Erythroblast (primary cell): ENCODE results near the gene NF1.

Experiments
- GATA1 ChIP-seq: IDR thresholded peaks from 2 replicates; pipeline ENCODE4 v1.6.1; 2011; ENCODE audit warnings: low read depth, mild to moderate bottlenecking, control low read depth, low read length, moderate library complexity
- POLR2A ChIP-seq: IDR thresholded peaks from 2 replicates; pipeline ENCODE4 v1.6.1; 2011; ENCODE audit warnings: mild to moderate bottlenecking, low read length

DNA sequence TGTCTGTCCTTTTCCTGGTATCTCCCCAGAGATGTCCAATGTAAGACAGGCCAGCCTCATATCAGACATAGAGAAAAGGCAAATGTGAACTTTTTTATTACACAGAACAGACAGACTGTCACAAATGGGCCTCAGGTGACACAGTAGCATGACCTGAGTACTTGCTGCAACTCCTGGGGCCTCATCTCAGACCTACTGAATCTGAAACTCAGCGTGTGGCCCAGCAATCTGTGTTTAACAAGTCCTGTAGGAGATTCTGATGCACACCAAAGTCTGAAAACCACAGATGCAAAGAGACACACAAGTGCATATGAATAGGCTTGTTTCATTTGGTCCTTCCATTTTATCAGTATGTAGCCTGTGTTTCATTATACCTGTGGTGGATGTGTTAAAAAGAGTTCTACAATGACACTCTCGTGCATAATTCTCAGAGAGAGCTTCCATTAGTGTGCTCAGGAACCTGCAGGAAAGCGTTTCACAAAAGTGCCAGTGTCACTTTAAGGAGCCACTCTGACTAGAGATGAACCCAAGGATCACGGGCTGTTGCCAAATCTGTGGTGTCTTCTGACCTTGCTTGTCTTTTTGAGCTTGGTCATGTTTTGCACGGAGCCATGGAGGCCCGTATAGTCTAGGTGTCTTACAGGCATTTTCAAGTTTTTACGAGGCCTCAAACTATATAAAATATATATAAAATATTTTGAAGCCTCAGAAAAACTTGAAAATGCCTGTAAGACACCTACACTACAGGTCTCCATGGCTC, 33.8 kb upstream of the NF1 start:
- TF ChIP-seq POLR2A (no peak), GATA1 (no peak)
